Naive thymus-derived CD8-positive, alpha-beta T cell (primary cell): ENCODE measurements around the gene CDC6. TPM values are rescaled to one million over a fixed set of nuclear protein-coding genes. Genes with fewer than 3 reads are reported as not detected.
A peak's percentile ranks its signal among the peaks of the same experiment; 100 is the strongest.

Experiments
- ATAC-seq, 2 donors: fragments of 150-1000 bp; cut with Tn5 transposase in 1 of 2; sonication (Bioruptor Pico), chemical (Tn5 transposase) in 1 of 2; 1 replicate in 1 of 2; 2 replicates in 1 of 2; pipeline ENCODE4 v1.10.0; 2021; ENCODE audit warnings: mild to moderate bottlenecking in 2 of 2, moderate library complexity in 2 of 2
- POLR2A ChIA-PET: fragments of 350-600 bp; sonication (Branson Sonifier 250); formaldehyde crosslinking; loops from one replicate; lab custom pipeline; 2021; ENCODE audit warnings: antibody characterized with exemption; lab: Charles Lee
- DNase-seq, 10 donors: peaks; one replicate each; pipeline versions ENCODE4 v3.0.0 to v3.0.0-alpha.2; 2020 to 2022
- H3K27ac Mint-ChIP-seq, 10 donors: one replicate each; pipeline ENCODE4 v1.8.0; 2020 to 2022; ENCODE audit warnings: mild to moderate bottlenecking in 10 of 10, mixed read lengths in 10 of 10, moderate library complexity in 4 of 10, inconsistent platforms in 1 of 10
- H3K27me3 Mint-ChIP-seq, 5 donors: one replicate each; pipeline ENCODE4 v1.8.0; 2021 to 2022; ENCODE audit warnings: mixed read lengths in 5 of 5
- H3K36me3 Mint-ChIP-seq, 3 donors: one replicate each; pipeline ENCODE4 v1.8.0; 2020 to 2022; ENCODE audit warnings: mixed read lengths in 3 of 3, mild to moderate bottlenecking in 2 of 3, inconsistent platforms in 1 of 3
- H3K4me1 Mint-ChIP-seq, 4 donors: one replicate each; pipeline ENCODE4 v1.8.0; 2021 to 2022; ENCODE audit warnings: mixed read lengths in 4 of 4
- H3K4me3 Mint-ChIP-seq, 10 donors: one replicate each; pipeline ENCODE4 v1.8.0; 2020 to 2022; ENCODE audit warnings: mild to moderate bottlenecking in 10 of 10, mixed read lengths in 10 of 10, moderate library complexity in 6 of 10, inconsistent platforms in 1 of 10
- H3K9me3 Mint-ChIP-seq, 9 donors: one replicate each; pipeline ENCODE4 v1.8.0; 2020 to 2022; ENCODE audit warnings: mixed read lengths in 9 of 9, mild to moderate bottlenecking in 3 of 9, inconsistent platforms in 1 of 9, moderate library complexity in 1 of 9
- polyA plus RNA-seq, 3 donors: library from polyadenylated mRNA; unstranded; fragments of 300-500 nt; fragmentation: Illumina TruSeq; gene quantifications; one replicate each; pipeline ENCODE4 v1.2.3, GENCODE V29; 2021
- total RNA-seq, 8 experiments: library from RNA in 2 of 8; stranded (reverse) in 2 of 8; gene quantifications; one replicate each; pipeline ENCODE4 v1.2.3 and lab custom pipeline; 2021 to 2026

The CDC6 gene
- total and polyA plus RNA-seq, 5 experiments from 2014 or later: 0.08 to 1.6 (median 1.5) TPM; not detected in 2

GRCh38 chr17:40264458-40265185 lies 23.1 kb upstream of the CDC6 start:
- Mint-ChIP-seq H3K36me3 (peaks cover 0 to 46% (median 5%) of the 10 kb centered on the region in 3 donors), H3K4me3 (no peak overlapping the region), H3K9me3 (no peaks in the 10 kb centered on the region), H3K4me1 (peaks cover 0 to 3% (median 0%) of the 10 kb centered on the region in 4 donors), H3K27me3 (no peaks in the 10 kb centered on the region), H3K27ac (peak overlapping the region in 1 of 10 donors; percentile 38)
- no peak for ATAC-seq
- no peak for DNase-seq
- POLR2A ChIA-PET: no interaction called here

DNA sequence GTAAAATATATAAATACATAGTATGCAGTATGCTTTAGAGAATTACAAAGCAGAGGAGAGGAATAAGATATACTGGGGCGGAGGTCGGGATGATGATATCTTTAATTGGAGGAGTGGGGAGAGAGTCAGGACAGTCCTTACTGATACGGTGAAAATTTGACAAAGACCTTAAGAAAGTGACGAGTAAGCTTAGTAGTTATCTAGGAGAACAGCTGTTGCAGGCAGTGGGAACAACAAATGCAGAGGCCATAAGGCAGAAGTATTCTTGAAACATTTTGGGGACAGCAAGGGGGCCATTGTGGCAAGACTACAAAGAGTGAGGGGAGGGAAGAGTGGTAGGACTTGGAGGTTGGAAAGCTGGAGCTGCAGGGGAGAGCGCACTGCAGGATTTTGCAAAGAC lies 22.3 kb upstream of the CDC6 start:
- Mint-ChIP-seq H3K9me3 (no peaks in the 10 kb centered on the region), H3K36me3 (peaks cover 0 to 46% (median 5%) of the 10 kb centered on the region in 3 donors), H3K4me1 (peaks cover 0 to 3% (median 0%) of the 10 kb centered on the region in 4 donors), H3K4me3 (no peak overlapping the region), H3K27ac (no peak overlapping the region), H3K27me3 (no peaks in the 10 kb centered on the region)
- ATAC-seq: no peak
- no peak for DNase-seq
- POLR2A ChIA-PET: no interaction called here

- H3K27me3 Mint-ChIP-seq: no peaks in the 10 kb centered on the region
- no peak for DNase-seq
- no peak overlapping the region for H3K4me3 Mint-ChIP-seq
- H3K36me3 Mint-ChIP-seq: peaks cover 0 to 46% (median 3%) of the 10 kb centered on the region in 3 donors
- ATAC-seq: no peak
- peaks cover 0 to 3% (median 0%) of the 10 kb centered on the region in 4 donors for H3K4me1 Mint-ChIP-seq
- H3K27ac Mint-ChIP-seq: no peak overlapping the region
- POLR2A ChIA-PET: no interaction called here
- no peaks in the 10 kb centered on the region for H3K9me3 Mint-ChIP-seq
Observed at GRCh38 chr17:40266882-40267281, 20.8 kb upstream of the CDC6 start.

DNA sequence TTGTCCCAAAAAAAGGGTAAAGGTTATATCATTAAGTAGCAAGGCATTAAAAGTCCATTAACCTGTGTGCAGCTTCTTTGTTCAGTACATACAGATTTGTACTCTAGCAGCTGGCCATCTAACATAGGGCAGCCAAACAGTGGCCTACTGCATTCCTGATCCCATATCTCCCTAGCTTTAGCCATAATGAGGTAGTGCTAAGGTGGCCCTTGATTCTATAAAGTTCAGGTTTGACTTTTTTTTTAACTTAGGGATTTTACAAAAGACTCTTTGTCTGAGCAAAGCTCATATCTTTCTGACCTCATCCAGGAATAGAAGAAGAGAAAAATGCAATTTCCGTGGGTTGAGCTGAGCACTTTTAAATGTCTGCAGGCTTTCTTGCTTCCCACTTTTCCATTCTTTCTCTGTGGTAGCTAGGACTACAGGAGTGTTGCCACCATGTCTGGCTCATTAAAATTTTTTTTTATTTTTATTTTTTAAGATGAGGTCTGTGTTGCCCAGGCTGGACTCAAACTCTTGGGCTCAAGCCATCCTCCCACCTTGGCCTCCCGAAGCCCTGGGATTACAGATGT lies 19.5 kb upstream of the CDC6 start:
- Mint-ChIP-seq H3K27ac (peak overlapping the region in 1 of 10 donors; percentile 4), H3K27me3 (no peaks in the 10 kb centered on the region), H3K9me3 (no peaks in the 10 kb centered on the region), H3K4me1 (peaks cover 0 to 1% (median 0%) of the 10 kb centered on the region in 4 donors), H3K4me3 (no peak overlapping the region), H3K36me3 (peaks cover 0 to 43% (median 0%) of the 10 kb centered on the region in 3 donors)
- ATAC-seq: no peak
- DNase-seq: no peak
- POLR2A ChIA-PET: no interaction called here

DNA sequence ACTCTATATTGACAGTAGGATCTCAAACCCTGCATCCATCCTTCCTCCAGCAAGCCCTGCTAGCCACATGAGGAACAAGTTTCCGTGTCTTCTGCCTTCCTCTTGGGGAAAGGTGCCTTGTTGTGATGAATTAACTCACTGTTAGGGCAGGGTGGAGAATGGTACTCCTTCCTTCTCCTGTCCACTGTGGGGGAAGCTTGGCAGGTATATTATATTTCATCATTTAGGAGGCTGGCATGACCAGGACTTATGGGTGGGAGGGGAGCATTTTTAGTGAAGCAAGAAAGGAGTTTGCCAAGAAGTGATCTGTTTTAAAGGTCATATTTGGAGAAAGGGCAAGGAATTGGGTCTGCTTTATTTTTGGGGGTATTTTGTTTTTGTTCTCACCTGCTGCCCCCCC lies 9.3 kb upstream of the CDC6 start:
- Mint-ChIP-seq H3K4me3 (no peak overlapping the region), H3K36me3 (peaks cover 0 to 77% (median 22%) of the 10 kb centered on the region in 3 donors), H3K27ac (peak overlapping the region in 4 of 10 donors; percentile 13 to 82 (median 25)), H3K27me3 (no peaks in the 10 kb centered on the region), H3K9me3 (no peaks in the 10 kb centered on the region), H3K4me1 (peaks cover 0 to 12% (median 1%) of the 10 kb centered on the region in 4 donors)
- POLR2A ChIA-PET: no interaction called here
- DNase-seq (no peak), ATAC-seq (no peak)

DNA sequence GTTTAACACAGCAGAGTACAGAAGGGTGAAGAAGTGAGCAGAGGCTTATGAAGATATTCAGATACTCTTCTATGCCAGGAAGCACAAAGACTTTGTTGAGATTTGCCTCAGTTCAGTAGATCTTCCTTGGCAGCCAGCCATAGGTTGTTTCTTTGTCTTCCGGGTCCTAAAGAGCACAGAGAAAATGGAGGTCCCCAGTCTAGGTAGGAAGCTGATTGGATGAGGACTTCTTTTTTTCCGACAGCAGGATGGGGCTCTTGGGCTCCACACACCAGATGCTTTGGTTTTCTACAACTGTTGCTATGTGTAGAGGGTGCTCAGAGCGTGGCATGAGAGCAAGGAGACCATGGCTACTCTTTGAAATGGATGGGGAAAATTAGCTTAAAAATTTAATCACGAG lies 8.3 kb upstream of the CDC6 start:
- peaks cover 3 to 22% (median 6%) of the 10 kb centered on the region in 4 donors for H3K4me1 Mint-ChIP-seq
- peak overlapping the region in 3 of 10 donors; percentile 5 to 58 (median 19) for H3K27ac Mint-ChIP-seq
- peaks cover 0 to 69% (median 19%) of the 10 kb centered on the region in 3 donors for H3K36me3 Mint-ChIP-seq
- POLR2A ChIA-PET: no interaction called here
- H3K9me3 Mint-ChIP-seq: no peaks in the 10 kb centered on the region
- H3K4me3 Mint-ChIP-seq: no peak overlapping the region
- no peaks in the 10 kb centered on the region for H3K27me3 Mint-ChIP-seq
- ATAC-seq (no peak), DNase-seq (no peak)

DNA sequence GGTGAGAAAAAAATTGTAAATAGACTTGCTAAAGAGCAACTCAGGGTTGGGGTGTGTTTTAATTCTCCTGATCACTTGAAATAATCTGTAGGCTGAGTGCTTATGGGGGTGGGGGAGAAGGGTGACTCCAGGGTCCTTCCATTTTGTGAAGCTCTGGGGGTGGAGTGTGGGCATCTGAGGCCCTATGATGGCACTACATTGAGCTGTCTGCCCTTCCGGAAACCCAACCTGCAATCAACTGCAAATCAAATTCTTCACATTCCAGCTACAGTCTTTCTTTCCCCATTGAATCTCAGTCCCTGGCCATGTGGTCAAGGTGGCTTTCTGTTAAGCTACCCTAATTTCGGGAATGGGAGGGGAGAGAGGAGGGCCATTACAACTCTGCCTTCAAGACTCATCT lies 6.0 kb upstream of the CDC6 start:
- DNase-seq: no peak
- Mint-ChIP-seq H3K36me3 (peaks cover 0 to 50% (median 18%) of the 10 kb centered on the region in 3 donors), H3K4me3 (no peak overlapping the region), H3K4me1 (peaks cover 3 to 16% (median 6%) of the 10 kb centered on the region in 4 donors), H3K27me3 (no peaks in the 10 kb centered on the region), H3K9me3 (no peaks in the 10 kb centered on the region), H3K27ac (peak overlapping the region in 3 of 10 donors; percentile 11 to 51 (median 39))
- no peak for ATAC-seq
- POLR2A ChIA-PET: interaction anchor here (0.5 to 1.5 kb wide), 4 partner anchors 8 to 66 kb away, joined by 3 to 5 read pairs (median 3); no protein-coding TSS in a partner anchor

- H3K4me3 Mint-ChIP-seq: peak overlapping the region in 2 of 10 donors; percentile 17 to 49
- H3K9me3 Mint-ChIP-seq: no peaks in the 10 kb centered on the region
- no peaks in the 10 kb centered on the region for H3K27me3 Mint-ChIP-seq
- peak overlapping the region in 9 of 10 donors; percentile 10 to 75 (median 54) for H3K27ac Mint-ChIP-seq
- POLR2A ChIA-PET: interaction anchor here (0.7 kb wide), 1 partner anchor 415 kb away, joined by 3 read pairs; no protein-coding TSS in a partner anchor
- DNase-seq: peak in 2 of 10 donors; percentile 6 to 11
- H3K36me3 Mint-ChIP-seq: peaks cover 0 to 30% (median 5%) of the 10 kb centered on the region in 3 donors
- no peak for ATAC-seq
- H3K4me1 Mint-ChIP-seq: peaks cover 10 to 28% (median 18%) of the 10 kb centered on the region in 4 donors
Observed at GRCh38 chr17:40283662-40284061, 4.0 kb upstream of the CDC6 start.

- DNase-seq (no peak), ATAC-seq (no peak)
- H3K27me3 Mint-ChIP-seq: no peaks in the 10 kb centered on the region
- H3K27ac Mint-ChIP-seq: peak overlapping the region in 8 of 10 donors; percentile 17 to 75 (median 50)
- peak overlapping the region in 2 of 10 donors; percentile 2 to 17 for H3K4me3 Mint-ChIP-seq
- POLR2A ChIA-PET: no interaction called here
- peaks cover 0 to 25% (median 5%) of the 10 kb centered on the region in 3 donors for H3K36me3 Mint-ChIP-seq
- no peaks in the 10 kb centered on the region for H3K9me3 Mint-ChIP-seq
- peaks cover 10 to 33% (median 21%) of the 10 kb centered on the region in 4 donors for H3K4me1 Mint-ChIP-seq
Observed at GRCh38 chr17:40284085-40284713, 3.5 kb upstream of the CDC6 start.

DNA sequence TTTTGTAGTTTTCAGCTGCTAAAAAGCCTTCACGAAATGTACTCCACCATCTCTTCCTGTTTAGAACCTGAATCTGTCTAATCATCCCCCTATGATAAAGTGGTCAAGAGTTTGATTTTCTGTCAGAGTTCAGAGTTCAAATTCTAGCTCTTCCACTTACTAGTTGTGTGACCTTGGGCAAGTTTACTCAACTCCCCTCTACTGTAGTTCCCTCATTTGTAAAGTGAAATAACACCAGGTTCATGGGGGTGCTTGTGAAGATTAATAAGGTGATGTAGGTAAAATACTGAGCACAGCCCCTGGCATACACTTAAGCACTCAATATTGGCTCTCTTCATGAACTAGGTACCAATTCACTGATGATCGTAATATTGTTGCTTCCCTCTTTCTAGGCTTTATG lies 1.2 kb upstream of the CDC6 start:
- ATAC-seq (no peak), DNase-seq (no peak)
- POLR2A ChIA-PET: no interaction called here
- Mint-ChIP-seq H3K27ac (peak overlapping the region in 3 of 10 donors; percentile 15 to 77 (median 38)), H3K36me3 (peaks cover 0 to 6% (median 2%) of the 10 kb centered on the region in 3 donors), H3K4me1 (peaks cover 10 to 35% (median 22%) of the 10 kb centered on the region in 4 donors), H3K4me3 (no peak overlapping the region), H3K9me3 (no peaks in the 10 kb centered on the region), H3K27me3 (no peaks in the 10 kb centered on the region)

DNA sequence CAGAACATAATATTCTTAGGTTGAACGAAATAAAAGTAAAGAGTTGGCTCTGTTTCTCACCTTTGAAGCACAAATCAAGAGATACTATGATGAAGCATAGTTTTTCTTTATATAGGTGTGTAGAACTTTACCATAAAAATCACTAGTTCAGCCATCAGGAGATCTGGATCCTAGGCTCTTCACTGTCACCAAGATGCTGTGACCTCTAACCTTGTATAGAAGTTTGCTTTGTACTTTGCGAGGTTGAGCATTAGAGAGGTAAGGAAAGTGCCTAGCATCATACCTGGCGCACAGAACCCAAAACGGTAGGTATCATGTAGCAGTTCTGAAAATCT lies 553 bp upstream of the CDC6 start:
- Mint-ChIP-seq H3K27ac (peak overlapping the region in 8 of 10 donors; percentile 21 to 97 (median 87)), H3K4me1 (peaks cover 10 to 34% (median 22%) of the 10 kb centered on the region in 4 donors), H3K9me3 (no peaks in the 10 kb centered on the region), H3K27me3 (no peaks in the 10 kb centered on the region), H3K36me3 (peaks cover 0 to 4% (median 1%) of the 10 kb centered on the region in 3 donors), H3K4me3 (peak overlapping the region; percentile 90 to 100 (median 98))
- ATAC-seq (no peak), DNase-seq (no peak)
- POLR2A ChIA-PET: no interaction called here

DNA sequence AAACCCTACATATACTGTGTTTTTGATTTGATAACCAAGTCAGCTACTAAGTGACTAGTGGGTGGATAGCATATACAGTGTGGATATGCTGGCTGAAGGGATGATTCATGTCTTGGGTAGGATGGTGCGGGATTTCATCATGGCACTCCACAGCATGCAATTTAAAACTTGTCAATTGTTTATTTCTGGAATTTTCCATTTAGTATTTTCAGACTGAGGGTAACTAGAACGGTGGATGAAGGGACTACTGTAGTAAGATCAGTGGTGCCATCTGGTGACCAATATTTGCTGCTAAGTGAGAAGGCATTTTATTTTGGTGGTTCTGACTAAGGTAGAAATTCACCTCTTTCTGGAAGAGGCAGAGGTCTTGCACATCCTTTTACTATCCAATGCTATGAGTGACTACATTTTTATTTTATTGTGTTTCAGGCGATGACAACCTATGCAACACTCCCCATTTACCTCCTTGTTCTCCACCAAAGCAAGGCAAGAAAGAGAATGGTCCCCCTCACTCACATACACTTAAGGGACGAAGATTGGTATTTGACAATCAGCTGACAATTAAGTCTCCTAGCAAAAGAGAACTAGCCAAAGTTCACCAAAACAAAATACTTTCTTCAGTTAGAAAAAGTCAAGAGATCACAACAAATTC lies 3.1 kb downstream of the CDC6 start:
- no peaks in the 10 kb centered on the region for H3K27me3 Mint-ChIP-seq
- H3K4me3 Mint-ChIP-seq: no peak overlapping the region
- DNase-seq (peak in 1 of 10 donors; percentile 37), ATAC-seq (no peak)
- H3K36me3 Mint-ChIP-seq: no peaks in the 10 kb centered on the region
- no peaks in the 10 kb centered on the region for H3K9me3 Mint-ChIP-seq
- POLR2A ChIA-PET: no interaction called here
- peak overlapping the region in 1 of 10 donors; percentile 51 for H3K27ac Mint-ChIP-seq
- H3K4me1 Mint-ChIP-seq: peaks cover 7 to 19% (median 16%) of the 10 kb centered on the region in 4 donors
